ENCODE measurements around the gene TTC9B. TPM values are rescaled to one million over a fixed set of nuclear protein-coding genes. Genes with fewer than 3 reads are reported as not detected.

Gene TTC9B
- total RNA-seq, 1 donor from 2014 or later, result not detected

GRCh38 chr19:40264314-40265054 is 46.3 kb upstream of the TTC9B start:
- Mint-ChIP-seq H3K4me3 (no peak overlapping the region), H3K27me3 (ENCODE audit: insufficient read depth, low read depth) (peaks cover 7% of the 10 kb centered on the region), H3K4me1 (peaks cover 10% of the 10 kb centered on the region), H3K27ac (peak overlapping the region; percentile 37), H3K36me3 (peaks cover 16% of the 10 kb centered on the region), H3K9me3 (no peaks in the 10 kb centered on the region)
- H3F3A ChIP-seq (ENCODE audit: low read depth), result no peaks in the 10 kb centered on the region
- peaks cover 37% of the 10 kb centered on the region for H3K79me2 ChIP-seq (ENCODE audit: low read depth)
- no peak overlapping the region for H3K4me2 ChIP-seq
- H3K27ac ChIP-seq, result no peak overlapping the region
- H3K4me3 ChIP-seq, result no peak overlapping the region
- peaks cover 22% of the 10 kb centered on the region for H4K20me1 ChIP-seq (ENCODE audit: low read depth)
- TF ChIP-seq EZH2phosphoT487 (IDR thresholded peaks at IDR 0.05), result no peak
- TF ChIP-seq EZH2 (IDR thresholded peaks at IDR 0.05), result no peak
- TF ChIP-seq CTCF (IDR thresholded peaks at IDR 0.05), result no peak
- no peak overlapping the region for H2AFZ ChIP-seq (replicated peaks)
- peak overlapping the region; percentile 27 for H3K9ac ChIP-seq
- peak; percentile 21 for DNase-seq (ENCODE audit: low spot score)
- no peaks in the 10 kb centered on the region for H3K27me3 ChIP-seq
- no peaks in the 10 kb centered on the region for H3K4me1 ChIP-seq
- H3K9me3 ChIP-seq (ENCODE audit: low read depth), result no peaks in the 10 kb centered on the region
- no peaks in the 10 kb centered on the region for H3K36me3 ChIP-seq

- peaks cover 6% of the 10 kb centered on the region for H3K4me1 Mint-ChIP-seq
- Histone ChIP-seq H3K4me1 (no peaks in the 10 kb centered on the region), H3K9me3 (ENCODE audit: low read depth) (no peaks in the 10 kb centered on the region), H3K27ac (no peak overlapping the region), H3K79me2 (ENCODE audit: low read depth) (peaks cover 41% of the 10 kb centered on the region), H3F3A (ENCODE audit: low read depth) (no peaks in the 10 kb centered on the region), H4K20me1 (ENCODE audit: low read depth) (peaks cover 20% of the 10 kb centered on the region), H3K4me3 (no peak overlapping the region), H3K4me2 (no peak overlapping the region), H3K36me3 (no peaks in the 10 kb centered on the region), H3K9ac (no peak overlapping the region), H2AFZ (replicated peaks) (no peak overlapping the region), H3K27me3 (no peaks in the 10 kb centered on the region)
- H3K9me3 Mint-ChIP-seq, result no peaks in the 10 kb centered on the region
- H3K27me3 Mint-ChIP-seq (ENCODE audit: insufficient read depth, low read depth), result peaks cover 7% of the 10 kb centered on the region
- H3K4me3 Mint-ChIP-seq, result no peak overlapping the region
- no peak for DNase-seq (ENCODE audit: low spot score)
- peak overlapping the region; percentile 63 for H3K27ac Mint-ChIP-seq
- H3K36me3 Mint-ChIP-seq, result peaks cover 15% of the 10 kb centered on the region
- TF ChIP-seq EZH2 (IDR thresholded peaks at IDR 0.05) (no peak), CTCF (IDR thresholded peaks at IDR 0.05) (no peak), EZH2phosphoT487 (IDR thresholded peaks at IDR 0.05) (no peak)
Measured at GRCh38 chr19:40263440-40264313, 45.5 kb upstream of the TTC9B start.

GRCh38 chr19:40262422-40262821 is 44.2 kb upstream of the TTC9B start:
- no peak overlapping the region for H3K4me3 ChIP-seq
- Mint-ChIP-seq H3K4me3 (no peak overlapping the region), H3K27ac (no peak overlapping the region), H3K4me1 (peaks cover 6% of the 10 kb centered on the region), H3K9me3 (no peaks in the 10 kb centered on the region), H3K36me3 (peaks cover 18% of the 10 kb centered on the region), H3K27me3 (ENCODE audit: insufficient read depth, low read depth) (peaks cover 7% of the 10 kb centered on the region)
- no peaks in the 10 kb centered on the region for H3K27me3 ChIP-seq
- TF ChIP-seq EZH2phosphoT487 (IDR thresholded peaks at IDR 0.05) (no peak), CTCF (IDR thresholded peaks at IDR 0.05) (no peak), EZH2 (IDR thresholded peaks at IDR 0.05) (no peak)
- no peak for DNase-seq (ENCODE audit: low spot score)
- H2AFZ ChIP-seq (replicated peaks), result no peak overlapping the region
- H3K4me1 ChIP-seq, result no peaks in the 10 kb centered on the region
- no peaks in the 10 kb centered on the region for H3K9me3 ChIP-seq (ENCODE audit: low read depth)
- peaks cover 43% of the 10 kb centered on the region for H3K79me2 ChIP-seq (ENCODE audit: low read depth)
- no peak overlapping the region for H3K4me2 ChIP-seq
- H3K9ac ChIP-seq, result no peak overlapping the region
- peaks cover 16% of the 10 kb centered on the region for H4K20me1 ChIP-seq (ENCODE audit: low read depth)
- no peaks in the 10 kb centered on the region for H3F3A ChIP-seq (ENCODE audit: low read depth)
- no peaks in the 10 kb centered on the region for H3K36me3 ChIP-seq
- H3K27ac ChIP-seq, result no peak overlapping the region

All from neural progenitor cell (in vitro differentiated cells).